Activated T-cell treated with anti-CD3 and anti-CD28 coated beads, Interleukin-2, amount 50 U/mL, for 24 hours (primary cell): ENCODE results near the gene CPM.
"Not testable (repeated sequence)": the region's sequence is repeated elsewhere in the genome, so short reads cannot be mapped to it uniquely, and the experiment has no call there.

Experiments
- DNase-seq: peaks from one replicate; pipeline ENCODE4 v3.0.0-alpha.2; 2020
- H3K27ac Mint-ChIP-seq: 2 replicates; pipeline ENCODE4 v1.8.0; 2020; ENCODE audit warnings: mild to moderate bottlenecking, mixed read lengths
- H3K27me3 Mint-ChIP-seq: 2 replicates; pipeline ENCODE4 v1.8.0; 2020; ENCODE audit warnings: mixed read lengths
- H3K36me3 Mint-ChIP-seq: 2 replicates; pipeline ENCODE4 v1.8.0; 2020; ENCODE audit warnings: low read depth, mixed read lengths
- H3K4me1 Mint-ChIP-seq: 2 replicates; pipeline ENCODE4 v1.8.0; 2020; ENCODE audit warnings: low read depth, mixed read lengths
- H3K4me3 Mint-ChIP-seq: 2 replicates; pipeline ENCODE4 v1.8.0; 2020; ENCODE audit warnings: mild to moderate bottlenecking, moderate library complexity, mixed read lengths
- H3K9me3 Mint-ChIP-seq: 2 replicates; pipeline ENCODE4 v1.8.0; 2020; ENCODE audit warnings: mixed read lengths

CPM gene

GRCh38 chr12:68850390-68850789 is 82.6 kb downstream of the CPM start:
- Mint-ChIP-seq H3K36me3 (peaks cover 17% of the 10 kb centered on the region), H3K27me3 (no peaks in the 10 kb centered on the region), H3K9me3 (no peaks in the 10 kb centered on the region), H3K27ac (no peak overlapping the region), H3K4me3 (no peak overlapping the region), H3K4me1 (peaks cover 14% of the 10 kb centered on the region)
- DNase-seq = no peak

- Mint-ChIP-seq H3K27me3 (no peaks in the 10 kb centered on the region), H3K27ac (no peak overlapping the region), H3K36me3 (peaks cover 41% of the 10 kb centered on the region), H3K4me3 (no peak overlapping the region), H3K4me1 (peaks cover 1% of the 10 kb centered on the region), H3K9me3 (no peaks in the 10 kb centered on the region)
- no peak for DNase-seq
Observed at GRCh38 chr12:68846811-68847210, 86.2 kb downstream of the CPM start.

- Mint-ChIP-seq H3K27ac (no peak overlapping the region), H3K27me3 (no peaks in the 10 kb centered on the region), H3K36me3 (peaks cover 58% of the 10 kb centered on the region), H3K9me3 (no peaks in the 10 kb centered on the region), H3K4me3 (no peak overlapping the region), H3K4me1 (peaks cover 3% of the 10 kb centered on the region)
- no peak for DNase-seq
Observed at GRCh38 chr12:68844788-68845695, 87.9 kb downstream of the CPM start.

- DNase-seq = no peak
- no peaks in the 10 kb centered on the region for H3K9me3 Mint-ChIP-seq
- peaks cover 65% of the 10 kb centered on the region for H3K36me3 Mint-ChIP-seq
- no peaks in the 10 kb centered on the region for H3K27me3 Mint-ChIP-seq
- H3K27ac Mint-ChIP-seq = no peak overlapping the region
- H3K4me1 Mint-ChIP-seq = peaks cover 3% of the 10 kb centered on the region
- no peak overlapping the region for H3K4me3 Mint-ChIP-seq
Observed at GRCh38 chr12:68844318-68844745, 88.6 kb downstream of the CPM start.

- Mint-ChIP-seq H3K4me3 (no peak overlapping the region), H3K27ac (peak overlapping the region; percentile 59), H3K4me1 (peaks cover 8% of the 10 kb centered on the region), H3K36me3 (peaks cover 79% of the 10 kb centered on the region), H3K9me3 (no peaks in the 10 kb centered on the region), H3K27me3 (no peaks in the 10 kb centered on the region)
- DNase-seq = no peak
Observed at GRCh38 chr12:68842784-68843567, 90.0 kb downstream of the CPM start.

GRCh38 chr12:68842123-68842522 is 90.8 kb downstream of the CPM start:
- Mint-ChIP-seq H3K27me3 (no peaks in the 10 kb centered on the region), H3K27ac (no peak overlapping the region), H3K4me1 (peaks cover 9% of the 10 kb centered on the region), H3K4me3 (no peak overlapping the region), H3K36me3 (peaks cover 83% of the 10 kb centered on the region), H3K9me3 (no peaks in the 10 kb centered on the region)
- DNase-seq = no peak

GRCh38 chr12:68841717-68842116 is 91.3 kb downstream of the CPM start:
- H3K27me3 Mint-ChIP-seq = no peaks in the 10 kb centered on the region
- no peak overlapping the region for H3K4me3 Mint-ChIP-seq
- peaks cover 9% of the 10 kb centered on the region for H3K4me1 Mint-ChIP-seq
- DNase-seq = no peak
- peaks cover 87% of the 10 kb centered on the region for H3K36me3 Mint-ChIP-seq
- H3K27ac Mint-ChIP-seq = peak overlapping the region; percentile 26
- no peaks in the 10 kb centered on the region for H3K9me3 Mint-ChIP-seq

- H3K36me3 Mint-ChIP-seq = peaks cover 87% of the 10 kb centered on the region
- not testable (repeated sequence) for H3K4me3 Mint-ChIP-seq, H3K27me3 Mint-ChIP-seq, H3K9me3 Mint-ChIP-seq, DNase-seq
- H3K27ac Mint-ChIP-seq = peak overlapping the region; percentile 22
- H3K4me1 Mint-ChIP-seq = peaks cover 12% of the 10 kb centered on the region
Observed at GRCh38 chr12:68841175-68841574, 91.8 kb downstream of the CPM start.

GRCh38 chr12:68839183-68840147 is 93.5 kb downstream of the CPM start:
- Mint-ChIP-seq H3K4me3 (no peak overlapping the region), H3K27ac (peak overlapping the region; percentile 2), H3K9me3 (no peaks in the 10 kb centered on the region), H3K27me3 (no peaks in the 10 kb centered on the region), H3K36me3 (peaks cover 87% of the 10 kb centered on the region), H3K4me1 (peaks cover 17% of the 10 kb centered on the region)
- DNase-seq = no peak

GRCh38 chr12:68838046-68838886 is 94.7 kb downstream of the CPM start:
- H3K27me3 Mint-ChIP-seq = no peaks in the 10 kb centered on the region
- H3K4me3 Mint-ChIP-seq = no peak overlapping the region
- no peaks in the 10 kb centered on the region for H3K9me3 Mint-ChIP-seq
- H3K36me3 Mint-ChIP-seq = peaks cover 88% of the 10 kb centered on the region
- peaks cover 20% of the 10 kb centered on the region for H3K4me1 Mint-ChIP-seq
- H3K27ac Mint-ChIP-seq = peak overlapping the region; percentile 8
- DNase-seq = no peak

- H3K36me3 Mint-ChIP-seq = peaks cover 84% of the 10 kb centered on the region
- peak overlapping the region; percentile 37 for H3K27ac Mint-ChIP-seq
- no peaks in the 10 kb centered on the region for H3K9me3 Mint-ChIP-seq
- H3K27me3 Mint-ChIP-seq = no peaks in the 10 kb centered on the region
- no peak for DNase-seq
- peaks cover 20% of the 10 kb centered on the region for H3K4me1 Mint-ChIP-seq
- H3K4me3 Mint-ChIP-seq = no peak overlapping the region
Observed at GRCh38 chr12:68837215-68837614, 95.8 kb downstream of the CPM start.

- H3K27me3 Mint-ChIP-seq = no peaks in the 10 kb centered on the region
- no peaks in the 10 kb centered on the region for H3K9me3 Mint-ChIP-seq
- no peak overlapping the region for H3K4me3 Mint-ChIP-seq
- DNase-seq = no peak
- peaks cover 18% of the 10 kb centered on the region for H3K4me1 Mint-ChIP-seq
- H3K36me3 Mint-ChIP-seq = peaks cover 85% of the 10 kb centered on the region
- H3K27ac Mint-ChIP-seq = no peak overlapping the region
Observed at GRCh38 chr12:68835333-68835908, 97.5 kb downstream of the CPM start.

GRCh38 chr12:68833508-68833907 is 99.5 kb downstream of the CPM start:
- DNase-seq = no peak
- peaks cover 84% of the 10 kb centered on the region for H3K36me3 Mint-ChIP-seq
- no peak overlapping the region for H3K27ac Mint-ChIP-seq
- H3K9me3 Mint-ChIP-seq = no peaks in the 10 kb centered on the region
- no peak overlapping the region for H3K4me3 Mint-ChIP-seq
- H3K27me3 Mint-ChIP-seq = no peaks in the 10 kb centered on the region
- H3K4me1 Mint-ChIP-seq = peaks cover 26% of the 10 kb centered on the region
